ENCODE measurements around the gene NGEF.
A peak's percentile ranks its signal among the peaks of the same experiment; 100 is the strongest.

Gene NGEF

DNA sequence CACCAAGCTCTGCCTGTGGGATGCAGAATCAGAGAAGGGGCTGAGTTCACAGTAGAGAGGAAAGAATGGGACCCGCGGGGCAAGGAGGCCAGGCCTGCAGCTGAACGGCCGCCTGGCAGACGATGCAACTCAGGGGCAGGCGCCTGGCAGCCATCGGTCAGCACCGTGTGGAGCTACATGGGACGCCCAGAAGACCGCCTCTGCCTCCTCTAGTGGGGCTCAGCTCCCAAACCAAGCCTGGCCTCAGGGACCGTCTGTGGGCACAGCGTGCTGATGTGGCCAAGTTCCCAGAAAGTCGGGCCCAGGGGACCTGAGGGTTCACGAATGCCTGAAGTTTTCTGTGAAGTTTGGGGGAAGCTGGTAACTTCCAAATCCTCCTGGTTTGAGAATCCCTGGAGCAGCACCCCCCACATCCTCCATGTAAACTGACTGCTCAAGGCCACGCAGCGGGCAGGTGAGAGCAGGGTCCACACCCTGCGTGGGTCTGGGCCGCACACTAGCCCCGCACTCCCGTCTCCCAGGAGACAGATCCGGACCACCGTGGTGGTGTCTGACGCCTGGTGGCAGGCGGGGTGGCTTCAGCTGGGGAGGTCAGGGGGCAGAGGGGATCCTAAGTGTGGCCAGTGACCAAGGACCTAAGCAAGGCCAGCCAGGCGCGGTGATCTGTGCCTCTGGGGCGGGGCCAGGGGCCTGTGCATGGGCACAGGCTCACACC lies 128.3 kb downstream of the NGEF start:
- Histone ChIP-seq H3K4me3 (no peak overlapping the region), H3K9me3 (no peaks in the 10 kb centered on the region), H3K36me3 (peaks cover 0 to 9% (median 0%) of the 10 kb centered on the region in 3 donors), H3K27ac (no peak overlapping the region), H3K4me1 (peaks cover 0 to 4% (median 0%) of the 10 kb centered on the region in 4 donors), H3K27me3 (peaks cover 0 to 9% of the 10 kb centered on the region in 2 donors)
- intact Hi-C loops (cut with DNase I; ENCODE audit: low total_unique reads), result no loop called here
- peak in 1 of 2 donors; percentile 48 for DNase-seq
- TF ChIP-seq, protein P1, sequence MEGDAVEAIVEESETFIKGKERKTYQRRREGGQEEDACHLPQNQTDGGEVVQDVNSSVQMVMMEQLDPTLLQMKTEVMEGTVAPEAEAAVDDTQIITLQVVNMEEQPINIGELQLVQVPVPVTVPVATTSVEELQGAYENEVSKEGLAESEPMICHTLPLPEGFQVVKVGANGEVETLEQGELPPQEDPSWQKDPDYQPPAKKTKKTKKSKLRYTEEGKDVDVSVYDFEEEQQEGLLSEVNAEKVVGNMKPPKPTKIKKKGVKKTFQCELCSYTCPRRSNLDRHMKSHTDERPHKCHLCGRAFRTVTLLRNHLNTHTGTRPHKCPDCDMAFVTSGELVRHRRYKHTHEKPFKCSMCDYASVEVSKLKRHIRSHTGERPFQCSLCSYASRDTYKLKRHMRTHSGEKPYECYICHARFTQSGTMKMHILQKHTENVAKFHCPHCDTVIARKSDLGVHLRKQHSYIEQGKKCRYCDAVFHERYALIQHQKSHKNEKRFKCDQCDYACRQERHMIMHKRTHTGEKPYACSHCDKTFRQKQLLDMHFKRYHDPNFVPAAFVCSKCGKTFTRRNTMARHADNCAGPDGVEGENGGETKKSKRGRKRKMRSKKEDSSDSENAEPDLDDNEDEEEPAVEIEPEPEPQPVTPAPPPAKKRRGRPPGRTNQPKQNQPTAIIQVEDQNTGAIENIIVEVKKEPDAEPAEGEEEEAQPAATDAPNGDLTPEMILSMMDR (IDR thresholded peaks at IDR 0.05), result no peak

DNA sequence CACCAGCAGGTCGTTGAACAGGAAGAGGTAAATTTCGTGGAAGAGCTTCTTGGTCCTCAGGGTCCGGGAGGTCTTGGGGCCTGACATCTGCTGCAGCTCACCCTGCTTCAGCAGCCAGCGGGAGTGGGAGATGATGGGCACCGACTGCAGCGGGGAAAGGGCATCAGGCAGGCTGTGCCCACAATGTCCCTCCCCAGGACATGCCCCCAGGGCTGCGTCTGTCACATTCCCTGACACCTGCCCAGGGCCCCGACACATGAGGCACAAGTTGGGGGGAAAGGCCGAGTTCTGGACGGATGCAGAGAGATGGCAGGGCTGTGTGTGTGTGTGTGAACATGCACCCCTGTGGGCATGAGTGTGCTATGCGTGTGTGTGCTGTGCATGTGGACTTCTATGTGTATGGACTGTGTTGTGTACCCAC lies 129.0 kb downstream of the NGEF start:
- TF ChIP-seq, protein P1 (IDR thresholded peaks at IDR 0.05), result no peak
- intact Hi-C loops (cut with DNase I; ENCODE audit: low total_unique reads), result no loop called here
- peaks cover 0 to 9% (median 0%) of the 10 kb centered on the region in 3 donors for H3K36me3 ChIP-seq
- no peak overlapping the region for H3K4me3 ChIP-seq
- DNase-seq, result peak in 1 of 2 donors; percentile 48
- H3K27ac ChIP-seq, result no peak overlapping the region
- no peaks in the 10 kb centered on the region for H3K9me3 ChIP-seq
- H3K4me1 ChIP-seq, result peaks cover 0 to 4% (median 0%) of the 10 kb centered on the region in 4 donors
- peaks cover 0 to 7% of the 10 kb centered on the region in 2 donors for H3K27me3 ChIP-seq

DNA sequence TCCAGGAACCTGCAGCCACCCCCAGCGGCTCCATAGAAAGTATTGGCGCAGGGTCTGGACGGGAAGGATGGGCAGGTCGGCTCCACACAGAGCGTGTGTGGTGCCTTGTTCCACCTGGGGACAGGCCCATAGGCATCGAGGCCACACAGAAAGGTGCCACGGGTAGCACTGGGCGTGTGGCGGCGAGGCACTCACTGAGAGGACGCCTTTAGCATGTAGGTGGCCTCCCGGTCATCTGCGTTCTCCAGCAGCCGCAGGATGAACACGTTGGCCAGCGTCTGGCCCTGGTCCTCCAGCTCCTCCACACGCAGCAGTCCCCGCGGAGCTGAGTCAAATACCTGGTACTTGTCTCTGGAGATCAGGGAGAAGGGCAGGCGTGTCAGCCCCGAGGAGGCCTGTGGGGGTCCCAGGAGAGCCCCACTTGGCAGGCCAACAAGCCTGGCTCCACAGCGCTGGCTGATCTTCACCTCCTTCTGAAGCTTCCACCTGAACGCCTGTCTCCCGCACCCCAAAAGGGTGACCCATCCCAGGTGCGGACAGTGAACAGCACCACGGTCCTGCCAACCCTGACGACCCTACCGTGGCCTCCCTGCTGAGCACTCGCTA lies 129.8 kb downstream of the NGEF start:
- DNase-seq, result no peak
- H3K36me3 ChIP-seq, result peaks cover 0 to 9% (median 0%) of the 10 kb centered on the region in 3 donors
- intact Hi-C loops (cut with DNase I; ENCODE audit: low total_unique reads), result no loop called here
- H3K27me3 ChIP-seq, result peaks cover 0 to 7% of the 10 kb centered on the region in 2 donors
- H3K9me3 ChIP-seq, result no peaks in the 10 kb centered on the region
- no peak overlapping the region for H3K27ac ChIP-seq
- H3K4me1 ChIP-seq, result peaks cover 0 to 4% (median 0%) of the 10 kb centered on the region in 4 donors
- TF ChIP-seq, protein P1 (IDR thresholded peaks at IDR 0.05), result no peak
- H3K4me3 ChIP-seq, result no peak overlapping the region

DNA sequence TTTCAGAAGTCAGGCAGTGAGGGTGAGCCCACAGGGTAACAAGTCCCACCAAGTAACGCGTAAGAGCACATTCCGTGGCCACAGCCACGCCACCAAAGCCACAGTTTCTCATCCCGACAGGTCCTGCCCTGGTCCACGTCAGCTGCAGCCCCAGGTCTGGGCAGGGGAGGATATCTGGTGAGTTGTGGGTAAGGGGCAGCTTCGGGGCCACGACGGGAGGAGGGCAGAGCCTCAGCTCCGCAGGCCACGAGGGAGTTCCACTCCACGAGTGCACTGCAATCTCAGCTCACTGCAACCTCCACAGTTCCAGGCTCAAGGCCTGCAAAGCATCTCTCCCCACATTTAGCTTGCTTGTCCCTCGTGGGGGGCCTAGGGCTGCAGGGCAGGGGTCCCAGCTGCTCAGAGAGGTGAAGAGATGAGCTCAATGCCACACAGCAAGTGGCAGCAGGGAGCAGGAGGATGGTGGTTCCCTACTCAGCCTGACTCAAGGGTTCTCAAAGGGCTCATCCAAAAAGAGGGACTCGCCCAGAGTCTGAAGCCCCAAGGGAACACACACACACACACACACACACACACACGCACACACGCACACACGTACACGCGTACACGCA lies 130.4 kb downstream of the NGEF start:
- H3K27me3 ChIP-seq, result peaks cover 0 to 7% of the 10 kb centered on the region in 2 donors
- peaks cover 0 to 4% (median 0%) of the 10 kb centered on the region in 4 donors for H3K4me1 ChIP-seq
- H3K9me3 ChIP-seq, result no peaks in the 10 kb centered on the region
- DNase-seq, result no peak
- no peak overlapping the region for H3K27ac ChIP-seq
- intact Hi-C loops (cut with DNase I; ENCODE audit: low total_unique reads), result no loop called here
- no peak overlapping the region for H3K4me3 ChIP-seq
- H3K36me3 ChIP-seq, result peaks cover 0 to 9% (median 0%) of the 10 kb centered on the region in 3 donors
- TF ChIP-seq, protein P1 (IDR thresholded peaks at IDR 0.05), result no peak

DNA sequence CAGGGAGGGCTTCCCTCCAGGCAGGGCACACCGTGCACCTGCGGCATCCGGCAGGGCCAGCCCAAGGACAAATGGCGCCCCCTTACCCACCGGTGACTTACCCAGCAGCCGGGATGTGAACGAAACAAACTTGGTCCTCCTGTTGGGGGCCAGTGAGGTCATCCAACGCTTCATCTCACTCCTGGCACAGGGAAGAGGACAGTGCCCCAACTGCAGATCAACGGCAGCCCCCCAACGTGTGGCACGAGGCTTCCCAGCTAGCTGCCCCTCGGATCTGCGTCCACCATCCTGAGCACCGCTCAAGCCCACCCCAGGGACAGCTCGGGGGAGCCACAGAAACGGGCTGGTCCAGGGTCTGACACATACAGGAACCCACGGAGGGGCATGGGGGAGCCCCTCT lies 131.0 kb downstream of the NGEF start:
- peaks cover 0 to 9% (median 0%) of the 10 kb centered on the region in 3 donors for H3K36me3 ChIP-seq
- H3K4me3 ChIP-seq, result no peak overlapping the region
- no peak overlapping the region for H3K27ac ChIP-seq
- no peak for DNase-seq
- peaks cover 0 to 5% (median 0%) of the 10 kb centered on the region in 4 donors for H3K4me1 ChIP-seq
- no peaks in the 10 kb centered on the region for H3K9me3 ChIP-seq
- intact Hi-C loops (cut with DNase I; ENCODE audit: low total_unique reads), result no loop called here
- peaks cover 0 to 9% of the 10 kb centered on the region in 2 donors for H3K27me3 ChIP-seq
- TF ChIP-seq, protein P1 (IDR thresholded peaks at IDR 0.05), result no peak

Measured in tibial artery (tissue), 4 donors.